Suprapubic skin (tissue), 4 donors: Measurements from ENCODE around the gene MRPL39. TPM values are rescaled to one million over a fixed set of nuclear protein-coding genes. Genes with fewer than 3 reads are reported as not detected.

Experiments used
- DNase-seq, 2 donors: peaks; one replicate each; pipeline ENCODE4 v3.0.0-alpha.2; 2019; ENCODE audit warnings: low spot score in 2 of 2
- H3K27ac ChIP-seq: fragments of 200-600 bp; sonication (generic); one replicate; pipeline ENCODE4 v1.5.1; 2019
- H3K27me3 ChIP-seq: fragments of 200-600 bp; sonication (generic); one replicate; pipeline ENCODE4 v1.5.1; 2019
- H3K36me3 ChIP-seq: fragments of 200-600 bp; sonication (generic); one replicate; pipeline ENCODE4 v1.5.1; 2019
- H3K4me1 ChIP-seq: fragments of 200-600 bp; sonication (generic); one replicate; pipeline ENCODE4 v1.5.1; 2019
- H3K4me3 ChIP-seq: fragments of 200-600 bp; sonication (generic); one replicate; pipeline ENCODE4 v1.5.1; 2019; ENCODE audit warnings: mild to moderate bottlenecking
- H3K9me3 ChIP-seq: fragments of 200-600 bp; sonication (generic); one replicate; pipeline ENCODE4 v1.5.1; 2019
- CTCF ChIP-seq, 2 donors: fragments of 200-600 bp in 1 of 2; fragments of 450-650 bp in 1 of 2; sonication (generic) in 1 of 2; IDR thresholded peaks; one replicate each; pipeline ENCODE4 v1.5.1; 2016 to 2019; ENCODE audit warnings: antibody characterized with exemption in 2 of 2, mild to moderate bottlenecking in 1 of 2, moderate library complexity in 1 of 2
- EP300 ChIP-seq: sonication (generic); formaldehyde crosslinking; IDR thresholded peaks from one replicate; pipeline ENCODE4 v1.6.1; 2017; ENCODE audit warnings: antibody characterized with exemption
- POLR2A ChIP-seq, 2 donors: fragments of 450-650 bp; IDR thresholded peaks; one replicate each; pipeline ENCODE4 v1.6.1; 2017; ENCODE audit warnings: antibody characterized with exemption in 2 of 2, mild to moderate bottlenecking in 2 of 2, moderate library complexity in 2 of 2
- POLR2AphosphoS5 ChIP-seq, 3 donors: sonication (generic); formaldehyde crosslinking; IDR thresholded peaks; one replicate each; pipeline ENCODE4 v1.6.1; 2017; ENCODE audit warnings: antibody characterized with exemption in 3 of 3
- WGBS: methylation state at CpG from one replicate; pipeline ENCODE4 v1.1.5; 2018; 5-methylcytosine and 5-hydroxymethylcytosine counted together
- total RNA-seq, 4 donors: library from RNA; depleted of rRNA; stranded (reverse); fragments of >200 nt; gene quantifications; one replicate each; pipeline ENCODE4 v1.1.0, GENCODE V29; 2016

Gene MRPL39
- total RNA-seq = 10 to 100 TPM; 21.4 to 28.7 (median 23.1) TPM

GRCh38 chr21:25607151-25608043, at the start of gene MRPL39:
MRPL39 (minus strand) TSS chr21:25607481; CDS start chr21:25607475, 6 bp downstream.
- H3K4me1 ChIP-seq = peaks cover 27% of the 10 kb centered on the region
- no peaks in the 10 kb centered on the region for H3K9me3 ChIP-seq
- peak within 1 kb of the TSS; percentile 71 for H3K4me3 ChIP-seq
- peak within 1 kb of the TSS; percentile 83 for H3K27ac ChIP-seq
- TF ChIP-seq POLR2AphosphoS5 (IDR thresholded peaks at IDR 0.05) = peak in 1 of 3 donors; percentile 59
- peak in 1 of 2 donors; percentile 40 for TF ChIP-seq POLR2A (IDR thresholded peaks at IDR 0.05)
- peak in 1 of 2 donors; percentile 47 for TF ChIP-seq CTCF (IDR thresholded peaks at IDR 0.05)
- TF ChIP-seq EP300 = no peak
- H3K27me3 ChIP-seq = no peaks in the 10 kb centered on the region
- DNase-seq = peak; percentile 91 to 92
- under 1% methylated on average over 38 of the region's 71 CpGs for WGBS
- peaks cover 10% of the 10 kb centered on the region for H3K36me3 ChIP-seq

- H3K27ac ChIP-seq = no peak overlapping the region
- DNase-seq = no peak
- H3K4me3 ChIP-seq = no peak overlapping the region
- H3K36me3 ChIP-seq = no peaks in the 10 kb centered on the region
- H3K4me1 ChIP-seq = no peaks in the 10 kb centered on the region
- 91% methylated on average over 2 of the region's 2 CpGs for WGBS
- peaks cover 3% of the 10 kb centered on the region for H3K9me3 ChIP-seq
- no peaks in the 10 kb centered on the region for H3K27me3 ChIP-seq
- TF ChIP-seq EP300 = no peak
- no peak for TF ChIP-seq CTCF (IDR thresholded peaks at IDR 0.05)
- no peak for TF ChIP-seq POLR2A (IDR thresholded peaks at IDR 0.05)
Observed at GRCh38 chr21:25656412-25656811, 49.1 kb upstream of the MRPL39 start.

- no peaks in the 10 kb centered on the region for H3K4me1 ChIP-seq
- no peaks in the 10 kb centered on the region for H3K27me3 ChIP-seq
- H3K36me3 ChIP-seq = no peaks in the 10 kb centered on the region
- no peak overlapping the region for H3K4me3 ChIP-seq
- WGBS = 85% methylated on average over 7 of the region's 7 CpGs
- no peak overlapping the region for H3K27ac ChIP-seq
- TF ChIP-seq POLR2AphosphoS5 (IDR thresholded peaks at IDR 0.05) (no peak), CTCF (IDR thresholded peaks at IDR 0.05) (no peak)
- no peak for DNase-seq
- H3K9me3 ChIP-seq = peaks cover 3% of the 10 kb centered on the region
Observed at GRCh38 chr21:25649146-25649545, 41.9 kb upstream of the MRPL39 start.

GRCh38 chr21:25647647-25648046, 40.4 kb upstream of the MRPL39 start:
- H3K36me3 ChIP-seq = no peaks in the 10 kb centered on the region
- 68% methylated on average over 5 of the region's 5 CpGs for WGBS
- H3K4me1 ChIP-seq = no peaks in the 10 kb centered on the region

More at GRCh38 chr21:25647647-25648046, 40.4 kb upstream of the MRPL39 start:
- Histone ChIP-seq H3K4me3 (no peak overlapping the region), H3K9me3 (no peaks in the 10 kb centered on the region), H3K27ac (no peak overlapping the region), H3K27me3 (no peaks in the 10 kb centered on the region)
- no peak for DNase-seq
- no peak for TF ChIP-seq CTCF (IDR thresholded peaks at IDR 0.05)
- TF ChIP-seq POLR2AphosphoS5 (IDR thresholded peaks at IDR 0.05) = no peak
- no peak for TF ChIP-seq EP300
- no peak for TF ChIP-seq POLR2A (IDR thresholded peaks at IDR 0.05)
